Measurements from ENCODE around the gene LYRM2.

The LYRM2 gene

DNA sequence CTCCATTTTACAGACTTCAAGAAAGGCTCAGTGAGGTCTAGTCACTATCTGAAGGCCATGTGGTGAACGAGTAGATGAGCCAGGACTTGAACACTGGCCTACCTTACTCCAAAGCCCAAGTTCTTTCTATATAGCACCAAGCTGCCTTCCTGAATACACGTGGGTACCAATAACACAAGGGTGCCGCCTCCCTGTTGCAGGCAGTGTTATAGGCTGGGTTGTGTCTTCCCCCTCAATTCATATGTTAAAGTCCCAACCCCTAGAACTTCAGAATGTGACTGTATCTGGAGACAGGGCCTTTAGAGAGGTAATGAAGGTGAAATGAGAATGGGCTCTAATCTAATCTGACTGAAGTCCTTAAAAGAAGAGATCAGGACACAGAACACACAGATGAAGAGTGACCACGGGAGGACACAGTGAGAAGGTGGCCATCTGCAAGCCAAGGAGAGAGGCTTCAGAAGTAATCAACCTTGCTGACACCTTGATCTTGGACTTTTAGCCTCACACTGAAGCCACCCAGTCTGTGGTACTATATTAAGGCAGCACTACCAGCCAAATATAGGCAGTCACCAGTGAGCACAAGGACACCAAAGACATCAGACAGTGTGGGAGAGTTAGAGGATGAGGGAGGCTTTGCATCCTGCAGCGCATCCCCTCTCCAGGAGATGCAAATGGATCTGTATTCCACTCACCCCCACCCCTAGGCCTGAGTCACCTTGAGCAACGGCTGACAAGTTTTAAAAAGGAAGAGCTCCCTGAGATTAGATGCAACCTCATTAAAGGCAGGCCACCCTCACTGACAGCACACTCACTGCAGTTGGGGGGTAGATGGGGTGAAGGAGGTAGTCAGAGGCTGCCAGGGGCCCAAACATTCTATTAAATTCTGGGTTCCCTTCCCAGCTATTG is 40.9 kb upstream of the LYRM2 start (continued):
- TF ChIP-seq KLF8 (tag by site-specific recombination; IDR thresholded peaks at IDR 0.05), result no peak

DNA sequence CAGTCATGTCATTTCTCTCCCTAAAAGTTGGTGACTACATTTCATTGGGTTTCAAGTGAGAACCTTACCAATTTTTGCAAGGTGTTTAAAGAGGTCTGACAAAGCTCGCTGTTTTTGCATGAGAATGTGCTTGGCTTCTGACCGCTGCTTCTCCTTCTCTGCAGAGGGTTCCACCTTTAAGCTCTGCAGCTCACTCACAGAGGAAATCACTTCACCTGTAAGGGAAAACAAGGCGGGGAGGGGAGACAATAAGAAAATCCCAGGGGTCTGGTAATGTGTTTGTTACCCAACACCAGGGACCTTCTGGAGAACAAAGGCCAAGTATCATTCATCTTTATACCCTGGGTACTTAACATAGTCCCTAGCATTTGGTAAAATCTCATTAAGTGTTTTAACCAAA is 40.0 kb upstream of the LYRM2 start:
- TF ChIP-seq ZNF404 (tag by site-specific recombination; IDR thresholded peaks at IDR 0.05), result no peak
- no peak for TF ChIP-seq ZNF311 (tag by site-specific recombination; IDR thresholded peaks at IDR 0.05; ENCODE audit: borderline replicate concordance)
- no peak for TF ChIP-seq ZNF510 (tag by site-specific recombination; IDR thresholded peaks at IDR 0.05; ENCODE audit: insufficient replicate concordance)
- no peak for TF ChIP-seq ZNF169 (tag by site-specific recombination; IDR thresholded peaks at IDR 0.05)
- TF ChIP-seq ZNF677 (tag by site-specific recombination; IDR thresholded peaks at IDR 0.05), result no peak
- TF ChIP-seq ZNF701 (tag by site-specific recombination; IDR thresholded peaks at IDR 0.05), result no peak
- TF ChIP-seq, protein P1, sequence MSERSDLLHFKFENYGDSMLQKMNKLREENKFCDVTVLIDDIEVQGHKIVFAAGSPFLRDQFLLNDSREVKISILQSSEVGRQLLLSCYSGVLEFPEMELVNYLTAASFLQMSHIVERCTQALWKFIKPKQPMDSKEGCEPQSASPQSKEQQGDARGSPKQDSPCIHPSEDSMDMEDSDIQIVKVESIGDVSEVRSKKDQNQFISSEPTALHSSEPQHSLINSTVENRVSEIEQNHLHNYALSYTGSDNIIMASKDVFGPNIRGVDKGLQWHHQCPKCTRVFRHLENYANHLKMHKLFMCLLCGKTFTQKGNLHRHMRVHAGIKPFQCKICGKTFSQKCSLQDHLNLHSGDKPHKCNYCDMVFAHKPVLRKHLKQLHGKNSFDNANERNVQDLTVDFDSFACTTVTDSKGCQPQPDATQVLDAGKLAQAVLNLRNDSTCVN (tag by site-specific recombination; optimal IDR thresholded peaks at IDR 0.05), result no peak
- TF ChIP-seq ZNF184 (tag by site-specific recombination; IDR thresholded peaks at IDR 0.05), result no peak
- TF ChIP-seq ZNF211 (tag by site-specific recombination; IDR thresholded peaks at IDR 0.05; ENCODE audit: low read depth), result no peak
- Histone ChIP-seq H3K9me3 (ENCODE audit: control insufficient read depth, insufficient read depth, low read depth, low read length) (no peaks in the 10 kb centered on the region), H3K27ac (ENCODE audit: extremely low read depth, low read depth, low read length) (no peak overlapping the region), H3K4me3 (ENCODE audit: low read depth, low read length) (no peak overlapping the region), H3K36me3 (ENCODE audit: control insufficient read depth in 2 of 2, insufficient read depth in 1 of 2, low read length in 2 of 2) (peaks cover 25 to 96% of the 10 kb centered on the region in 2 experiments), H3K4me1 (ENCODE audit: control insufficient read depth, insufficient read depth, low read length) (no peaks in the 10 kb centered on the region)
- CTCF ChIA-PET, result no interaction called here
- POLR2A ChIA-PET, result no interaction called here

DNA sequence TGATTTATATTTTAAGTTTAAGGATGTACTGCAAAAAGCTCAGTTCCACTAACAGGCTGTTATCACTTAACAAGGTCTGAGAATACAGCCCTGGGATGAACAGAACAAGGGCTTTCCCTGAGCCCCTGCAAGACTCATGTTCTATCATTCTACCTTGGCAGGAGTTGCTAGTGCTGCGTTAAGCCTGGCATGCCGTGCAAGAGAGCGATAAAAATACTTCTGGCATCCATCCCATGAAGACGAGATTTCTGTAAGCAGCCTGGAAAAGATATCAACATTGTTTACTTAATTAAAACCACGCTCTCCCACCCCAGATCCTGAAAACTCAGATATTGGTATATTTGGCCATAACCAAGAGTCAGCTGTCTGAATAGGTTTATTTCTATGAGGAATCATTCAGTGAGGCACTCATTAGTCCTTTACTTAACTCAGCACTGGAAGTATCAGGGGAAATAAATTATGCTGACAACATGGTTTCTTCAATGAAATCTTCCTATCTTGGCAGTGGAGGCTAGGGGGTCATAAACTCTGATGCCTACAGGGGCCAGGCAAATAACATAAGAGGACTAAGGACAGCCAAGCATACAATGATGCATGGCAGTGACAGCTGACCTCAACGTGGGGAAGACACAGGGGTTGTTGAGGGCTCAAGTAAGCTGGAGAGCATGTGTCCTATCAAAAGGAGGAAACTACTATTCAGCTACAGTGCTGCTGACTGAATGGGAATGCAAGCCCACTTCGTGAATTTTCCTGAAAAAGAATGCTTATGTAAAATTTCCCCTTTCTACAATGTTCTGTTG is 37.6 kb upstream of the LYRM2 start:
- peaks cover 32 to 99% of the 10 kb centered on the region in 2 experiments for H3K36me3 ChIP-seq (ENCODE audit: control insufficient read depth in 2 of 2, insufficient read depth in 1 of 2, low read length in 2 of 2)
- CTCF ChIA-PET, result interaction anchor here (0.7 kb wide), 1 partner anchor 696 kb away, joined by 3 read pairs; no protein-coding TSS in a partner anchor
- H3K27ac ChIP-seq (ENCODE audit: extremely low read depth, low read depth, low read length), result no peak overlapping the region
- TF ChIP-seq ZNF274 (IDR thresholded peaks at IDR 0.05; ENCODE audit: low read length), result no peak
- TF ChIP-seq ZNF274 (tag by site-specific recombination; IDR thresholded peaks at IDR 0.05; ENCODE audit: borderline replicate concordance), result no peak
- TF ChIP-seq IKZF3 (tag by site-specific recombination; IDR thresholded peaks at IDR 0.05), result no peak
- TF ChIP-seq ZNF76 (tag by site-specific recombination; IDR thresholded peaks at IDR 0.05; ENCODE audit: borderline replicate concordance, low read depth), result no peak
- no peak for TF ChIP-seq ZNF626 (tag by site-specific recombination; IDR thresholded peaks at IDR 0.05)
- TF ChIP-seq ZNF664 (tag by site-specific recombination; IDR thresholded peaks at IDR 0.05), result no peak
- TF ChIP-seq ZFP41 (tag by site-specific recombination; IDR thresholded peaks at IDR 0.05; ENCODE audit: borderline replicate concordance), result no peak
- no peak for TF ChIP-seq HOXC10 (CRISPR knock-in tag; IDR thresholded peaks at IDR 0.05)
- no peak for TF ChIP-seq ZNF184 (tag by site-specific recombination; IDR thresholded peaks at IDR 0.05)
- TF ChIP-seq, protein P2, sequence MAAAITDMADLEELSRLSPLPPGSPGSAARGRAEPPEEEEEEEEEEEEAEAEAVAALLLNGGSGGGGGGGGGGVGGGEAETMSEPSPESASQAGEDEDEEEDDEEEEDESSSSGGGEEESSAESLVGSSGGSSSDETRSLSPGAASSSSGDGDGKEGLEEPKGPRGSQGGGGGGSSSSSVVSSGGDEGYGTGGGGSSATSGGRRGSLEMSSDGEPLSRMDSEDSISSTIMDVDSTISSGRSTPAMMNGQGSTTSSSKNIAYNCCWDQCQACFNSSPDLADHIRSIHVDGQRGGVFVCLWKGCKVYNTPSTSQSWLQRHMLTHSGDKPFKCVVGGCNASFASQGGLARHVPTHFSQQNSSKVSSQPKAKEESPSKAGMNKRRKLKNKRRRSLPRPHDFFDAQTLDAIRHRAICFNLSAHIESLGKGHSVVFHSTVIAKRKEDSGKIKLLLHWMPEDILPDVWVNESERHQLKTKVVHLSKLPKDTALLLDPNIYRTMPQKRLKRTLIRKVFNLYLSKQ (tag by site-specific recombination; IDR thresholded peaks at IDR 0.05; ENCODE audit: borderline replicate concordance), result no peak
- TF ChIP-seq ZNF138 (tag by site-specific recombination; IDR thresholded peaks at IDR 0.05; ENCODE audit: borderline replicate concordance), result no peak
- TF ChIP-seq, protein P3, sequence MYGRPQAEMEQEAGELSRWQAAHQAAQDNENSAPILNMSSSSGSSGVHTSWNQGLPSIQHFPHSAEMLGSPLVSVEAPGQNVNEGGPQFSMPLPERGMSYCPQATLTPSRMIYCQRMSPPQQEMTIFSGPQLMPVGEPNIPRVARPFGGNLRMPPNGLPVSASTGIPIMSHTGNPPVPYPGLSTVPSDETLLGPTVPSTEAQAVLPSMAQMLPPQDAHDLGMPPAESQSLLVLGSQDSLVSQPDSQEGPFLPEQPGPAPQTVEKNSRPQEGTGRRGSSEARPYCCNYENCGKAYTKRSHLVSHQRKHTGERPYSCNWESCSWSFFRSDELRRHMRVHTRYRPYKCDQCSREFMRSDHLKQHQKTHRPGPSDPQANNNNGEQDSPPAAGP (tag by site-specific recombination; IDR thresholded peaks at IDR 0.05), result no peak
- no peak for TF ChIP-seq ZBTB20 (tag by site-specific recombination; IDR thresholded peaks at IDR 0.05)
- TF ChIP-seq HOXA7 (CRISPR knock-in tag; IDR thresholded peaks at IDR 0.05; ENCODE audit: borderline replicate concordance), result no peak
- no peak for TF ChIP-seq ZNF585B (tag by site-specific recombination; IDR thresholded peaks at IDR 0.05)
- TF ChIP-seq ZIC2 (tag by site-specific recombination; IDR thresholded peaks at IDR 0.05), result no peak
- TF ChIP-seq, protein P4, sequence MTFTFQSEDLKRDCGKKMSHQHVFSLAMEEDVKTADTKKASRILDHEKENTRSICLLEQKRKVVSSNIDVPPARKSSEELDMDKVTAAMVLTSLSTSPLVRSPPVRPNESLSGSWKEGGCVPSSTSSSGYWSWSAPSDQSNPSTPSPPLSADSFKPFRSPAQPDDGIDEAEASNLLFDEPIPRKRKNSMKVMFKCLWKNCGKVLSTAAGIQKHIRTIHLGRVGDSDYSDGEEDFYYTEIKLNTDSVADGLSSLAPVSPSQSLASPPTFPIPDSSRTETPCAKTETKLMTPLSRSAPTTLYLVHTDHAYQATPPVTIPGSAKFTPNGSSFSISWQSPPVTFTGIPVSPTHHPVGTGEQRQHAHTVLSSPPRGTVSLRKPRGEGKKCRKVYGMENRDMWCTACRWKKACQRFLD (tag by site-specific recombination; IDR thresholded peaks at IDR 0.05), result no peak
- no peak for TF ChIP-seq OSR2 (tag by site-specific recombination; IDR thresholded peaks at IDR 0.05)
- TF ChIP-seq ZNF555 (tag by site-specific recombination; conservative IDR thresholded peaks at IDR 0.05), result no peak

More for the DNA sequence above, 37.6 kb upstream of the LYRM2 start:
- no peak overlapping the region for H3K4me3 ChIP-seq (ENCODE audit: low read depth, low read length)
- H3K9me3 ChIP-seq (ENCODE audit: control insufficient read depth, insufficient read depth, low read depth, low read length), result no peaks in the 10 kb centered on the region
- POLR2A ChIA-PET, result no interaction called here
- no peaks in the 10 kb centered on the region for H3K4me1 ChIP-seq (ENCODE audit: control insufficient read depth, insufficient read depth, low read length)

Data from HEK293 (cell line).